ENCODE measurements around the gene MRPL4.

DNA sequence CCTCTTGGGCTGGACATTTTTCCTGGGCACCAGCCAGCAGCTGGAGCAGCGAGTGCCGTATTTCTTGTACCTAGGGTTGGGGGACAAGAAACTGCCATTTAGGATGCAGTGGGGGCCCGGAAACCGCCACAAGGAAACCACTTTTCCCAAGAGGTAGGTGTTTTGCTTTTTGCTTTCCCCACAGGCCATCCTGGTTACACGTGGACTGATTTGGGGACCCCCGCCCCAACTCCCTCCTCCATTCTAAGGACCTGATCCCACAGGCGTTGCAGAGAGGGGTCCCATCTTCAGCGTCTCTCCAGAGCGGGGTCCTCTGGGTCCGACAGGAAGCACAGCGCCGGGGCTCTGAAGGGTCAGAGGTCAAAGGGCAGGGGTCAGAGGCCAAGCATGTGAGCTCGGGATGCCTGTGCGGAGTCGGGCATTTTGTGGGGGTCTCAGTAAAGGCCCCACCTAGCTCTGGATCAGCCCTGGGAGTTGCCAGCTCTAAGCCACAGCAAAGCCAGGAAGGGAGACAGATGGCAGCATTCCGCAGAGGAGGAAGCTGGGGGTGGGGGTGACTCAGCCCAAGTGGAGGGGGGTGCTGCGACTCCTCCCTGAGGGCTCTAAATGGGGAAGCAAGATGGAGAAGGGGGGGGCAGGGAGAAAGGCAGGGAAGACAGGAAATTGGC is 53.3 kb downstream of the MRPL4 start:
- TF ChIP-seq, protein P1, sequence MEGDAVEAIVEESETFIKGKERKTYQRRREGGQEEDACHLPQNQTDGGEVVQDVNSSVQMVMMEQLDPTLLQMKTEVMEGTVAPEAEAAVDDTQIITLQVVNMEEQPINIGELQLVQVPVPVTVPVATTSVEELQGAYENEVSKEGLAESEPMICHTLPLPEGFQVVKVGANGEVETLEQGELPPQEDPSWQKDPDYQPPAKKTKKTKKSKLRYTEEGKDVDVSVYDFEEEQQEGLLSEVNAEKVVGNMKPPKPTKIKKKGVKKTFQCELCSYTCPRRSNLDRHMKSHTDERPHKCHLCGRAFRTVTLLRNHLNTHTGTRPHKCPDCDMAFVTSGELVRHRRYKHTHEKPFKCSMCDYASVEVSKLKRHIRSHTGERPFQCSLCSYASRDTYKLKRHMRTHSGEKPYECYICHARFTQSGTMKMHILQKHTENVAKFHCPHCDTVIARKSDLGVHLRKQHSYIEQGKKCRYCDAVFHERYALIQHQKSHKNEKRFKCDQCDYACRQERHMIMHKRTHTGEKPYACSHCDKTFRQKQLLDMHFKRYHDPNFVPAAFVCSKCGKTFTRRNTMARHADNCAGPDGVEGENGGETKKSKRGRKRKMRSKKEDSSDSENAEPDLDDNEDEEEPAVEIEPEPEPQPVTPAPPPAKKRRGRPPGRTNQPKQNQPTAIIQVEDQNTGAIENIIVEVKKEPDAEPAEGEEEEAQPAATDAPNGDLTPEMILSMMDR (conservative IDR thresholded peaks at IDR 0.05; ENCODE audit: low read depth, low read length): no peak
- TF ChIP-seq EZH2 (IDR thresholded peaks at IDR 0.05; ENCODE audit: borderline replicate concordance, low read depth, low read length, poor library complexity, severe bottlenecking): no peak

All from A673 (cell line).